Neural crest cell (in vitro differentiated cells): ENCODE data around the gene TTF2. TPM values are rescaled to one million over a fixed set of nuclear protein-coding genes. Genes with fewer than 3 reads are reported as not detected.

ENCODE experiments used
- DNase-seq: peaks from one replicate; pipeline ENCODE4 v3.0.0; 2021; ENCODE audit warnings: low read depth, mixed read lengths, low spot score
- H3K27ac Mint-ChIP-seq: one replicate; pipeline ENCODE4 v1.8.0; 2021; ENCODE audit warnings: mild to moderate bottlenecking, mixed read lengths; ENCODE audit not compliant: unreplicated experiment
- H3K27me3 Mint-ChIP-seq: 2 replicates; pipeline ENCODE4 v1.8.0; 2021; ENCODE audit warnings: low read depth, mild to moderate bottlenecking, mixed read lengths
- H3K36me3 Mint-ChIP-seq: 2 replicates; pipeline ENCODE4 v1.8.0; 2021; ENCODE audit warnings: low read depth, mild to moderate bottlenecking, mixed read lengths
- H3K4me1 Mint-ChIP-seq: 2 replicates; pipeline ENCODE4 v1.8.0; 2021; ENCODE audit warnings: mixed read lengths
- H3K4me3 Mint-ChIP-seq: one replicate; pipeline ENCODE4 v1.8.0; 2021; ENCODE audit warnings: mild to moderate bottlenecking, mixed read lengths
- H3K9me3 Mint-ChIP-seq: 2 replicates; pipeline ENCODE4 v1.8.0; 2021; ENCODE audit warnings: mixed read lengths
- total RNA-seq: library from RNA; stranded (reverse); gene quantifications from 2 replicates; pipeline ENCODE4 v1.2.1, GENCODE V29; 2021
- TF ChIP-seq, protein P1 (sequence below): fragments of 200-600 bp; sonication (generic); conservative IDR thresholded peaks from 2 replicates; pipeline ENCODE4 v1.5.0; 2021; ENCODE audit warnings: antibody characterized with exemption, mild to moderate bottlenecking

TTF2 gene
- total RNA-seq, 1 donor from 2014 or later = 66.7 TPM

DNA sequence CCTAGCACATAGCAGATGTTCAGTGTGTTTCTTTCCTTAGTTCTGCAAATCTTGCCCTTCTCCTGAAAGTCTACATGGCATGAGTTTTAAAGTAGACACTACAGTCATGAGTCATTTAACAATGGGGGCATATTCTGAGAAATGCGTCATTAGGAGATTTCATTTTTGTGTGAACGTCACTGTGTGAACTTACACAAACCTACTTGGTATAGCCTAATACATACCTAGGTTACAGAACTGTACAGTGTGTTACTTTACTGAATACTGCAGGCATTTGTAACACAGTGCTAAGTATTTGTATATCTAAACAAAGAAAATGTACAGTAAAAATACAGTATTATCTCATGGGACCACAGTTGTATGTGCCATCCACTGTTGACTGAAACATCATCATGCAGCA is 10.0 kb downstream of the TTF2 start:
- H3K4me1 Mint-ChIP-seq = peaks cover 9% of the 10 kb centered on the region
- no peaks in the 10 kb centered on the region for H3K27me3 Mint-ChIP-seq
- no peak overlapping the region for H3K27ac Mint-ChIP-seq
- no peak overlapping the region for H3K4me3 Mint-ChIP-seq
- H3K9me3 Mint-ChIP-seq = no peaks in the 10 kb centered on the region
- H3K36me3 Mint-ChIP-seq = peaks cover 5% of the 10 kb centered on the region
- TF ChIP-seq, protein P1, sequence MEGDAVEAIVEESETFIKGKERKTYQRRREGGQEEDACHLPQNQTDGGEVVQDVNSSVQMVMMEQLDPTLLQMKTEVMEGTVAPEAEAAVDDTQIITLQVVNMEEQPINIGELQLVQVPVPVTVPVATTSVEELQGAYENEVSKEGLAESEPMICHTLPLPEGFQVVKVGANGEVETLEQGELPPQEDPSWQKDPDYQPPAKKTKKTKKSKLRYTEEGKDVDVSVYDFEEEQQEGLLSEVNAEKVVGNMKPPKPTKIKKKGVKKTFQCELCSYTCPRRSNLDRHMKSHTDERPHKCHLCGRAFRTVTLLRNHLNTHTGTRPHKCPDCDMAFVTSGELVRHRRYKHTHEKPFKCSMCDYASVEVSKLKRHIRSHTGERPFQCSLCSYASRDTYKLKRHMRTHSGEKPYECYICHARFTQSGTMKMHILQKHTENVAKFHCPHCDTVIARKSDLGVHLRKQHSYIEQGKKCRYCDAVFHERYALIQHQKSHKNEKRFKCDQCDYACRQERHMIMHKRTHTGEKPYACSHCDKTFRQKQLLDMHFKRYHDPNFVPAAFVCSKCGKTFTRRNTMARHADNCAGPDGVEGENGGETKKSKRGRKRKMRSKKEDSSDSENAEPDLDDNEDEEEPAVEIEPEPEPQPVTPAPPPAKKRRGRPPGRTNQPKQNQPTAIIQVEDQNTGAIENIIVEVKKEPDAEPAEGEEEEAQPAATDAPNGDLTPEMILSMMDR = no peak
- DNase-seq = no peak

DNA sequence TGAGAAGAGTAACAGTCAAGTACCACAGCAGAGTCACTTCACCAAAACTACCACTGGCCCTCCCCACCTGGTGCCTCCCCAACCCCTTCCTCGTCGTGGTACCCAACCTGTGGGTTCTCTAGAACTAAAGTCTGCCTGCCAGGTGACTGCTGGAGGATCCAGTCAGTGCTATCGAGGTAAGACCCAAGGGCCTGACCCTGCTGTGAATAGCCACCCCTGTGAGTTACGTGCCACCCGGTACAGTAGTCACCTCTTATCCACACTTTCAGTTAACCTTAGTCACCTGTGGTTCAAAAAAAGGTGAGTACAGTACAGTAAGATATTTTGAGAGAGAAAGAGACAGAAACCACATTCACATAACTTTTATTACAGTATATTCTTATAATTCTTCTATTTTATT is 16.5 kb downstream of the TTF2 start:
- no peak for DNase-seq
- Mint-ChIP-seq H3K27me3 (no peaks in the 10 kb centered on the region), H3K4me1 (no peaks in the 10 kb centered on the region), H3K9me3 (no peaks in the 10 kb centered on the region), H3K4me3 (no peak overlapping the region), H3K36me3 (peaks cover 16% of the 10 kb centered on the region), H3K27ac (peak overlapping the region; percentile 92)
- TF ChIP-seq, protein P1 = no peak

DNA sequence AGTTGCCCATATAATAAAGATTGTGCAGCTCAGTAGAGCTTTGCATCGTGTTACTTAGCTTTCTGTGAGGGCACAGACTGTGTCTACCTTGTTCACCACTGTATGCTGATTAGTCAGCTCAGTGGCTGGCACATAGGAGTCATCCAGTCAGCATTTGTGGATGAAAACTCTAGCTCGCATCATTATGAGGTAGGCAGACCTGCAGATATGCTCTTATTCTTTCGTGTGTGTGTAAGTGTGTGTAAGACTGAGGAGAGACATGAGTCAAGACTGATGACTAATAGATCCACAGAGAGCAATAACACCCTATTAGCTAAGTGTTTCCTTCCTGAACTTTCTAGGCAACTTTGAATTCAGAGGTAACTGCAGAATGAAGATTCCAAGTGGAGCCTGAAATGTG is 17.1 kb downstream of the TTF2 start:
- peaks cover 16% of the 10 kb centered on the region for H3K36me3 Mint-ChIP-seq
- no peak for DNase-seq

DNA sequence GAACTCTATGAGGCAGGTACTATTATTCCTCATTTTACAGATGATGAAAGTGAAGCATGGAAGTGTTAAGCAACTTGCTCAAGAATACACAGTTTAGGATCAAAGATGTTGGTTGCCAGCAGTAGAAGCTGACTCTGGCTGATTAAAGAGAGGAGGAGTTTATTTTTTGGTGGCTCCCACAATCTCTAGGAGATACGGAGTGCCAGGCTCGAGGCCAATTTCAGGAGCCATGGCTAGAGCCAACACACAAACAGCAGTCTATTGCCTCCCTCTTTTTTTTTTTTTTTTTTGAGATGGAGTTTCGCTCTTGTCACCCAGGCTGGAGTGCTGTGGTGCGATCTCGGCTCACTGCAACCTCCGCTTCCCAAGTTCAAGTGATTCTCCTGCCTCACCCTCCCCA is 19.6 kb downstream of the TTF2 start:
- TF ChIP-seq, protein P1 = no peak
- no peaks in the 10 kb centered on the region for H3K9me3 Mint-ChIP-seq
- no peaks in the 10 kb centered on the region for H3K27me3 Mint-ChIP-seq
- H3K4me3 Mint-ChIP-seq = no peak overlapping the region
- DNase-seq = no peak
- no peaks in the 10 kb centered on the region for H3K4me1 Mint-ChIP-seq
- H3K36me3 Mint-ChIP-seq = peaks cover 21% of the 10 kb centered on the region
- no peak overlapping the region for H3K27ac Mint-ChIP-seq

More for the DNA sequence above, 17.1 kb downstream of the TTF2 start:
- Mint-ChIP-seq H3K9me3 (no peaks in the 10 kb centered on the region), H3K4me3 (no peak overlapping the region), H3K27me3 (no peaks in the 10 kb centered on the region), H3K4me1 (no peaks in the 10 kb centered on the region), H3K27ac (no peak overlapping the region)
- TF ChIP-seq, protein P1 = no peak

DNA sequence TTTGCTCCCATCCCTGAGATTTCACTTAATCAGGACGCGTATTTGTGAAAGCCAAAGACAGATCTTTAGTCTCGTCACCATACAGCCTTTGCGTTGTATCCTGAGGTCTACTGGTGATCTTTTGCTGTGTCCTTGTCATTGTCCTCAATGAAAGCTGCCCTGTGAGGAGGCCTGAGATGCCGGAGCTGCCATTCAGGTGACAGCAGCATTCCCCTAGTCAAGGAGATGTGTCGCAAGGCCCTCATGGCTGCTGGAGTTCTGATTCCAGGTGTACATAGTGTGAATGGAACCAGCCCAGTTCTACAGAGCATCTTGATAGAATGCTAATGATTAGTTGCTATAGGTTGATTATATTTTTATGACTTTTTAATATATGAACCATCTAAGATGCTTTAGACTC is 24.1 kb downstream of the TTF2 start:
- H3K36me3 Mint-ChIP-seq = peaks cover 17% of the 10 kb centered on the region

More for the DNA sequence above, 24.1 kb downstream of the TTF2 start:
- Mint-ChIP-seq H3K27ac (no peak overlapping the region), H3K27me3 (no peaks in the 10 kb centered on the region), H3K9me3 (no peaks in the 10 kb centered on the region), H3K4me1 (no peaks in the 10 kb centered on the region), H3K4me3 (no peak overlapping the region)
- TF ChIP-seq, protein P1 = no peak
- DNase-seq = no peak
